Thyroid gland (tissue), 4 donors: ENCODE results near the gene MYO18A.

Source experiments
- POLR2A ChIP-seq, 2 donors: fragments of 450-650 bp; IDR thresholded peaks; one replicate each; pipeline ENCODE4 v1.6.1; 2017; ENCODE audit warnings: antibody characterized with exemption in 2 of 2, mild to moderate bottlenecking in 2 of 2, moderate library complexity in 1 of 2
- TF ChIP-seq, protein P1 (sequence below), 6 experiments: fragments of 200-600 bp in 3 of 6; fragments of 450-650 bp in 3 of 6; sonication (generic) in 3 of 6; IDR thresholded peaks; one replicate each; pipeline ENCODE4 v1.5.1; 2016 to 2019; ENCODE audit warnings: antibody characterized with exemption in 6 of 6, mild to moderate bottlenecking in 2 of 6, inconsistent platforms in 1 of 6, moderate library complexity in 1 of 6

DNA sequence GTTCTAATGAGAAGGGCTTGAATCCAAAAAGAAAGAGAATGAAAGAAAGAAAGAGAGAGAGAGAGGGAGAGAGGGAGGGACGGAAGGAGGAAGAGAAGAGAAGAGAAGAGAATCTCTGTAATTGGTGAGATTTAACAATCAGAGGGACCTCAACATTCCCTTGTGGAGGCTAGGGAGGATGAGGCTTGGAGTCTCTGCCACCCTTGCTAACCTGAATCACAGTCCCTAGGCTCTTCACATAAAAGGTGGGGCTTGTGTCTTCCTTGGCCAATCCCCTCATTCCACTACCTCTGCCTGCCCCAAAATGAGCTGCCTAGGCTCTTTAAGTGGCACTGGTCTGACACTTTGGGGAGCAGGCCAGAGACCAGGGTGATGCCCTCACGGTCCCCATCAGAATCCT, 107.2 kb downstream of the MYO18A start:
- TF ChIP-seq, protein P1, sequence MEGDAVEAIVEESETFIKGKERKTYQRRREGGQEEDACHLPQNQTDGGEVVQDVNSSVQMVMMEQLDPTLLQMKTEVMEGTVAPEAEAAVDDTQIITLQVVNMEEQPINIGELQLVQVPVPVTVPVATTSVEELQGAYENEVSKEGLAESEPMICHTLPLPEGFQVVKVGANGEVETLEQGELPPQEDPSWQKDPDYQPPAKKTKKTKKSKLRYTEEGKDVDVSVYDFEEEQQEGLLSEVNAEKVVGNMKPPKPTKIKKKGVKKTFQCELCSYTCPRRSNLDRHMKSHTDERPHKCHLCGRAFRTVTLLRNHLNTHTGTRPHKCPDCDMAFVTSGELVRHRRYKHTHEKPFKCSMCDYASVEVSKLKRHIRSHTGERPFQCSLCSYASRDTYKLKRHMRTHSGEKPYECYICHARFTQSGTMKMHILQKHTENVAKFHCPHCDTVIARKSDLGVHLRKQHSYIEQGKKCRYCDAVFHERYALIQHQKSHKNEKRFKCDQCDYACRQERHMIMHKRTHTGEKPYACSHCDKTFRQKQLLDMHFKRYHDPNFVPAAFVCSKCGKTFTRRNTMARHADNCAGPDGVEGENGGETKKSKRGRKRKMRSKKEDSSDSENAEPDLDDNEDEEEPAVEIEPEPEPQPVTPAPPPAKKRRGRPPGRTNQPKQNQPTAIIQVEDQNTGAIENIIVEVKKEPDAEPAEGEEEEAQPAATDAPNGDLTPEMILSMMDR (IDR thresholded peaks at IDR 0.05), result no peak
- TF ChIP-seq POLR2A (IDR thresholded peaks at IDR 0.05), result no peak
